ENCODE measurements around the gene MCUB. TPM values are rescaled to one million over a fixed set of nuclear protein-coding genes. Genes with fewer than 3 reads are reported as not detected.
"Not testable (repeated sequence)": the region's sequence is repeated elsewhere in the genome, so short reads cannot be mapped to it uniquely, and the experiment has no call there.

Gene MCUB, protein sequence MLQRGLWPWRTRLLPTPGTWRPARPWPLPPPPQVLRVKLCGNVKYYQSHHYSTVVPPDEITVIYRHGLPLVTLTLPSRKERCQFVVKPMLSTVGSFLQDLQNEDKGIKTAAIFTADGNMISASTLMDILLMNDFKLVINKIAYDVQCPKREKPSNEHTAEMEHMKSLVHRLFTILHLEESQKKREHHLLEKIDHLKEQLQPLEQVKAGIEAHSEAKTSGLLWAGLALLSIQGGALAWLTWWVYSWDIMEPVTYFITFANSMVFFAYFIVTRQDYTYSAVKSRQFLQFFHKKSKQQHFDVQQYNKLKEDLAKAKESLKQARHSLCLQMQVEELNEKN
- 10 to 100 TPM; 20.3 to 48.6 (median 26.7) TPM for total RNA-seq

DNA sequence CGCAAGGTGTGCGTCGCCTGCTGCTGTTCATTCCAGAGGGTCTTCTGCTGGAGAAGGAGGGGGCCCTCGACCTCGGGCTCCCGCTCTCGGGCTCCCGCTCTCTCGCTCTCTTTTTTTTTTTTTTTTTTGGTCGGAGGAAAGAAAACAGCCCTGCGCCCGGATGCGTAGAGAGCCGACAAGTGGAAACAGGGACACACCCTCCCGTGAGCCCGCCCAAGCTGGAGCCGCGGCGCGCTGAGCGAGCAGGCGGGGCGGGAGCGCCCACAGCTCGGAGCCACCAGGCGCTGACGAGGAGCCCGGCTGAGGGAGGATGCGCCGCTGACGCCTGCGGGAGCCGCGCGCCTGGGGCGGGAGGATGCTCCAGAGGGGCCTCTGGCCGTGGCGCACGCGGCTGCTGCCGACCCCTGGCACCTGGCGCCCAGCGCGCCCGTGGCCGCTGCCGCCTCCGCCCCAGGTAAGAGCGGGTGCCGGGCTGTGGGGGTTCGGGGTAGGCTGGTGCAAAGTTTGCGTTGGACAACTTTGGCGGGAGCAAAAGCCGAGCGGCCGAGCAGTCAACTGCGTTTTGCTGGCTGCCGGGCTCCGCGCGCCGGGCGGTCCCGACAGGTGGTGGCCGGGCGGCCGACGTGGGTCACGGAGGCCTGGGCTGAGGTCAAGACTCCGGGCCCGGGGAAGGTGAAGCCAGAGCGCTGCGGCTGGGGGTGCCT is at the start of gene MCUB:
TSS of gene MCUB (plus strand) at position 264 of the 704 bp plus-strand sequence. CDS start at position 356, 92 bp downstream.
- TF ChIP-seq, protein P1, sequence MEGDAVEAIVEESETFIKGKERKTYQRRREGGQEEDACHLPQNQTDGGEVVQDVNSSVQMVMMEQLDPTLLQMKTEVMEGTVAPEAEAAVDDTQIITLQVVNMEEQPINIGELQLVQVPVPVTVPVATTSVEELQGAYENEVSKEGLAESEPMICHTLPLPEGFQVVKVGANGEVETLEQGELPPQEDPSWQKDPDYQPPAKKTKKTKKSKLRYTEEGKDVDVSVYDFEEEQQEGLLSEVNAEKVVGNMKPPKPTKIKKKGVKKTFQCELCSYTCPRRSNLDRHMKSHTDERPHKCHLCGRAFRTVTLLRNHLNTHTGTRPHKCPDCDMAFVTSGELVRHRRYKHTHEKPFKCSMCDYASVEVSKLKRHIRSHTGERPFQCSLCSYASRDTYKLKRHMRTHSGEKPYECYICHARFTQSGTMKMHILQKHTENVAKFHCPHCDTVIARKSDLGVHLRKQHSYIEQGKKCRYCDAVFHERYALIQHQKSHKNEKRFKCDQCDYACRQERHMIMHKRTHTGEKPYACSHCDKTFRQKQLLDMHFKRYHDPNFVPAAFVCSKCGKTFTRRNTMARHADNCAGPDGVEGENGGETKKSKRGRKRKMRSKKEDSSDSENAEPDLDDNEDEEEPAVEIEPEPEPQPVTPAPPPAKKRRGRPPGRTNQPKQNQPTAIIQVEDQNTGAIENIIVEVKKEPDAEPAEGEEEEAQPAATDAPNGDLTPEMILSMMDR (IDR thresholded peaks at IDR 0.05): no peak
- DNase-seq (ENCODE audit: low spot score) (peak; percentile 48), ATAC-seq (ENCODE audit: low FRiP score) (peak; percentile 95)

DNA sequence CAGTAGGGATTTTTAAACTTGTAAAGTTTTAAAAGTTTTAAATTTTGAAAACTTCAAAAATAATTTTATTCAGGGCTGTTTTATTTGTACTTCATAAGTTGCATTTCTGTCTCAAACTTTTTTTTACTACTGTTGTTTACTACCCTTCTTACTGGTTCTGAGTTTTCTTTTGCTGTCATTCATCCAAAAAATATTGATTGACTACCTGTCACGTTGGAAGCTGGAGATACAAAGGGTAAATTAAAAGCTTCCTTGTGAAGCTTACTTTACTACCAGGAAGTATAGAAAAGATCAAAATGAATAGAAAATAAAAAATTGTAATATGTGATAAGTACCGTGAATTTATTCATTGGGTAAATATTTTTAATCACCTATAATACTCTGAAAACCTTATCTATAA is 49.4 kb upstream of the MCUB start:
- DNase-seq (ENCODE audit: low spot score) (no peak), ATAC-seq (ENCODE audit: low FRiP score) (no peak)
- TF ChIP-seq, protein P1 (IDR thresholded peaks at IDR 0.05): no peak

DNA sequence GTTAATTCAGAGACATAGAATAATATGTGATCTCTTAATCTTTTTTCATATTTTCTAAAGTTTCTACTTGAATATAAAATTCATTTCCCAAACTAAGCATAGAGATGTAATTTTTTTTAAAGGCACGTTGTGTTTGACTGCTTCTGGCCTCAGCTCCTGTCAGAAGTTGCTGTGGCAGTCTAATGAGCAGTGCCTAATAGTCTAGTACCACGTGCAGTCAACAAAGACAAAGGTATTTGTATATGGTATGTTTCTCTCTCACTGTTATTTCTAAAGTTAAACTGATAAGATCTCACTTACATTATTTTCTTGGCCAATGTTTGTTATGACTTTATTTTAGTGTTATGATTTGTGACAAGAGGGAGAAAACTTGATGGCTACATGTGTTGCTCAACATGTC is 48.6 kb upstream of the MCUB start:
- ATAC-seq (ENCODE audit: low FRiP score) (no peak), DNase-seq (ENCODE audit: low spot score) (no peak)
- TF ChIP-seq, protein P1 (IDR thresholded peaks at IDR 0.05): no peak

DNA sequence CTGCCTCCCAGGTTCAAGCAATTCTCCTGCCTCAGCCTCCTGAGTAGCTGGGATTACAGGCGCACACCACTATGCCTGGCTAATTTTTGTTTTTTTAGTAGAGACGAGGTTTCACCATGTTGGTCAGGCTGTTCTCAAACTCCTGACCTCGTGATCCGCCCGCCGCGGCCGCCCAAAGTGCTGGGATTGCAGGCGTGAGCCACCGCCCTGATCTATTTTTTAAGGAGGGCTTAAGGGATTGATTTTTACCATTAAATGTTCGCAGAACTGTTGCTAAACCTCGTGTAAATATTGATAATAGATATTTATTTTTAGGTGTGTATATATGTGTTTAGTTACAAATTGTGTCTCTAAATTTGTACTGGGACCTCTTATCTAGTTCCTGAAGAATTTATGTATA is 46.7 kb upstream of the MCUB start:
- DNase-seq (ENCODE audit: low spot score); ATAC-seq (ENCODE audit: low FRiP score): not testable (repeated sequence)

DNA sequence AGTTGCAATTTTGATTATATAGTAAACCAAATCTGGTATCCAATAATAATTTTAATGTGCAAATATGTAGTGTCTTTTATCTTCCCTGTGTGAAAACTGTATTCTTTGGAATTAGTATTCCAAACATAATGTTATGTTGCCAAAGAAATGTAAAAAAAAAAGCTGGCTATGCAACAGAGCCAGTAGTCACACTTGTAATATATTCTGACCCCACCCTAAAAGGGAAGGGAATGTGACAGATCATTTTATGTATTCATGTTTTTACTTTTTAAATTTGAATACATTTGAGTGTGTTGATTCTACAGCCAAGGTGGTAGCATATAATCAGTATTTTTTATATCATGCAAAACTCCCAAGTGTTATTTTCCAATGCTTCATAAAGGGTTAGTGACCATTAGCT is 27.9 kb upstream of the MCUB start:
- ATAC-seq (ENCODE audit: low FRiP score) (no peak), DNase-seq (ENCODE audit: low spot score) (no peak)
- TF ChIP-seq, protein P1 (IDR thresholded peaks at IDR 0.05): no peak

DNA sequence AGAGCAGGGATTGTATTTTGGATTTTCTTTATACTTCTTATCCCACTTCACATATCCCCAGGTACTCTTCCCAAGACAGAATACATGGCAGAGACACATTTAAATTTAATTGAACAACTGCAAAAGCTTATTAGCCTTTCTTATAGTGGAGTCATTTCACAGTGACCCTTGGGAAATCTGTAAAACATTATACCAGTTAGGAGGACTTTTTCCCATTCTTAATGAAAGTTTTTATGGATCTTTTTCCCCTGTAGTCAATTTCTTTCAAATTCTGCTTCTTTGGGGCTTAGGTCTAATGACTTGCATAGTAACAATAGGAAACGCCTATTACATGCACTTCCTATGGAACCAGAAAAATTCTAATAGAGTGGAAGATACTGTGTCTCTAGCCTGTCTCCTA is 14.6 kb upstream of the MCUB start:
- no peak for ATAC-seq (ENCODE audit: low FRiP score)
- DNase-seq (ENCODE audit: low spot score): no peak
- TF ChIP-seq, protein P1 (IDR thresholded peaks at IDR 0.05): no peak

DNA sequence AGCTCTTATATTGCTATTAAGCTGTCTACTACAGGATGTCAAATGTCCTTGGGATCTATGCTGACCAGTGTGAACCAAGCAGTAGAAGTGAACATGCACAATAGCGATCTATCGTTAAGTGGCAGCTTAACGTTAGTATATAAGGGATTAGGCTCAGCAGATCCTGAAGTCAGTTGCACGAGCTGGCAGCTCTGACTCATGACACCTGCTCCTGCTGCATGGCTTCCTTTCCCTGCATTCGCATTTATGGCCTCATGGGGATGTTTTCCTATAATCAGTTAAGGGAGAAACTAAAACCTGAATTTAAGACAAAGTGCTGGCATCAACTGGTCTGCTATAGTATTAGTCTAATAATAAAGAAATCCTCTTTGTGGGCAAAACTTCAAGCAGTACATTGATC is 12.7 kb upstream of the MCUB start:
- TF ChIP-seq, protein P1 (IDR thresholded peaks at IDR 0.05): no peak
- ATAC-seq (ENCODE audit: low FRiP score) (no peak), DNase-seq (ENCODE audit: low spot score) (no peak)

Measured in omental fat pad (tissue), 4 donors.